ENCODE results near the gene DMBT1.

Gene DMBT1

GRCh38 chr10:122560279-122560804 is at the start of gene DMBT1:
Gene DMBT1, plus strand, starts transcription at chr10:122560754. Its CDS starts 17 bp downstream, at chr10:122560771.
- no peak for DNase-seq (ENCODE audit: low read depth)

- no peak for DNase-seq (ENCODE audit: low read depth)
Measured at GRCh38 chr10:122513053-122513452, 47.5 kb upstream of the DMBT1 start.

GRCh38 chr10:122514045-122514840 is 46.3 kb upstream of the DMBT1 start:
- no peak for DNase-seq (ENCODE audit: low read depth)

- no peak for DNase-seq (ENCODE audit: low read depth)
Measured at GRCh38 chr10:122515022-122515424, 45.5 kb upstream of the DMBT1 start.

- DNase-seq (ENCODE audit: low read depth): no peak
Measured at GRCh38 chr10:122515588-122516231, 44.8 kb upstream of the DMBT1 start.

- DNase-seq (ENCODE audit: low read depth): no peak
Measured at GRCh38 chr10:122516734-122517133, 43.8 kb upstream of the DMBT1 start.

GRCh38 chr10:122519144-122519543 is 41.4 kb upstream of the DMBT1 start:
- DNase-seq (ENCODE audit: low read depth): no peak

- DNase-seq (ENCODE audit: low read depth): no peak
Measured at GRCh38 chr10:122519873-122520272, 40.7 kb upstream of the DMBT1 start.

GRCh38 chr10:122521011-122521410 is 39.5 kb upstream of the DMBT1 start:
- peak; percentile 39 for DNase-seq (ENCODE audit: low read depth)

GRCh38 chr10:122524811-122525210 is 35.7 kb upstream of the DMBT1 start:
- no peak for DNase-seq (ENCODE audit: low read depth)

- no peak for DNase-seq (ENCODE audit: low read depth)
Measured at GRCh38 chr10:122525788-122526187, 34.8 kb upstream of the DMBT1 start.

- DNase-seq (ENCODE audit: low read depth): no peak
Measured at GRCh38 chr10:122526892-122527291, 33.7 kb upstream of the DMBT1 start.

- DNase-seq (ENCODE audit: low read depth): no peak
Measured at GRCh38 chr10:122530177-122530576, 30.4 kb upstream of the DMBT1 start.

- no peak for DNase-seq (ENCODE audit: low read depth)
Measured at GRCh38 chr10:122531261-122531660, 29.3 kb upstream of the DMBT1 start.

- DNase-seq (ENCODE audit: low read depth): no peak
Measured at GRCh38 chr10:122531939-122532338, 28.6 kb upstream of the DMBT1 start.

- DNase-seq (ENCODE audit: low read depth): no peak
Measured at GRCh38 chr10:122532601-122533296, 27.8 kb upstream of the DMBT1 start.

GRCh38 chr10:122537545-122537944 is 23.0 kb upstream of the DMBT1 start:
- no peak for DNase-seq (ENCODE audit: low read depth)

- no peak for DNase-seq (ENCODE audit: low read depth)
Measured at GRCh38 chr10:122541541-122542002, 19.0 kb upstream of the DMBT1 start.

GRCh38 chr10:122543676-122544445 is 16.7 kb upstream of the DMBT1 start:
- no peak for DNase-seq (ENCODE audit: low read depth)

- DNase-seq (ENCODE audit: low read depth): no peak
Measured at GRCh38 chr10:122544493-122544892, 16.1 kb upstream of the DMBT1 start.

GRCh38 chr10:122546242-122546641 is 14.3 kb upstream of the DMBT1 start:
- no peak for DNase-seq (ENCODE audit: low read depth)
